Measurements from ENCODE around the gene RAPGEF5.

RAPGEF5 gene

GRCh38 chr7:22256541-22257096 lies 100.3 kb downstream of the RAPGEF5 start:
- no peak for DNase-seq (ENCODE audit: low read depth)

GRCh38 chr7:22255834-22256233 lies 101.1 kb downstream of the RAPGEF5 start:
- no peak for DNase-seq (ENCODE audit: low read depth)

GRCh38 chr7:22255342-22255741 lies 101.6 kb downstream of the RAPGEF5 start:
- no peak for DNase-seq (ENCODE audit: low read depth)

GRCh38 chr7:22252936-22253536 lies 103.9 kb downstream of the RAPGEF5 start:
- no peak for DNase-seq (ENCODE audit: low read depth)

GRCh38 chr7:22252016-22252415 lies 104.9 kb downstream of the RAPGEF5 start:
- DNase-seq (ENCODE audit: low read depth) = no peak

- DNase-seq (ENCODE audit: low read depth) = no peak
These were observed 105.7 kb downstream of the RAPGEF5 start for GRCh38 chr7:22251281-22251680.

GRCh38 chr7:22250390-22250789 lies 106.6 kb downstream of the RAPGEF5 start:
- no peak for DNase-seq (ENCODE audit: low read depth)

GRCh38 chr7:22248111-22248809 lies 108.7 kb downstream of the RAPGEF5 start:
- DNase-seq (ENCODE audit: low read depth) = no peak

GRCh38 chr7:22241805-22242390 lies 115.1 kb downstream of the RAPGEF5 start:
- no peak for DNase-seq (ENCODE audit: low read depth)

GRCh38 chr7:22240904-22241571 lies 115.9 kb downstream of the RAPGEF5 start:
- DNase-seq (ENCODE audit: low read depth) = no peak

GRCh38 chr7:22238354-22239311 lies 118.3 kb downstream of the RAPGEF5 start:
- DNase-seq (ENCODE audit: low read depth) = no peak

GRCh38 chr7:22235134-22235533 lies 121.8 kb downstream of the RAPGEF5 start:
- DNase-seq (ENCODE audit: low read depth) = no peak

- DNase-seq (ENCODE audit: low read depth) = no peak
These were observed 122.7 kb downstream of the RAPGEF5 start for GRCh38 chr7:22234227-22234626.

GRCh38 chr7:22231806-22232205 lies 125.1 kb downstream of the RAPGEF5 start:
- no peak for DNase-seq (ENCODE audit: low read depth)

GRCh38 chr7:22231141-22231540 lies 125.8 kb downstream of the RAPGEF5 start:
- no peak for DNase-seq (ENCODE audit: low read depth)

- DNase-seq (ENCODE audit: low read depth) = no peak
These were observed 126.7 kb downstream of the RAPGEF5 start for GRCh38 chr7:22230238-22230637.

GRCh38 chr7:22229148-22229547 lies 127.8 kb downstream of the RAPGEF5 start:
- DNase-seq (ENCODE audit: low read depth) = no peak

- DNase-seq (ENCODE audit: low read depth) = no peak
These were observed 133.1 kb downstream of the RAPGEF5 start for GRCh38 chr7:22223807-22224206.

GRCh38 chr7:22220941-22221340 lies 136.0 kb downstream of the RAPGEF5 start:
- no peak for DNase-seq (ENCODE audit: low read depth)

GRCh38 chr7:22219739-22220493 lies 137.0 kb downstream of the RAPGEF5 start:
- no peak for DNase-seq (ENCODE audit: low read depth)

GRCh38 chr7:22219036-22219435 lies 137.9 kb downstream of the RAPGEF5 start:
- DNase-seq (ENCODE audit: low read depth) = no peak
